DMS153 treated with DMSO at 0.1 percent for 48 hours (cell line): ENCODE measurements around the gene ARHGEF11.

Source experiments
- DNase-seq: peaks from one replicate; lab custom pipeline; 2025; ENCODE audit not compliant: unreplicated experiment; lab: John Stamatoyannopoulos, UW

Gene ARHGEF11

DNA sequence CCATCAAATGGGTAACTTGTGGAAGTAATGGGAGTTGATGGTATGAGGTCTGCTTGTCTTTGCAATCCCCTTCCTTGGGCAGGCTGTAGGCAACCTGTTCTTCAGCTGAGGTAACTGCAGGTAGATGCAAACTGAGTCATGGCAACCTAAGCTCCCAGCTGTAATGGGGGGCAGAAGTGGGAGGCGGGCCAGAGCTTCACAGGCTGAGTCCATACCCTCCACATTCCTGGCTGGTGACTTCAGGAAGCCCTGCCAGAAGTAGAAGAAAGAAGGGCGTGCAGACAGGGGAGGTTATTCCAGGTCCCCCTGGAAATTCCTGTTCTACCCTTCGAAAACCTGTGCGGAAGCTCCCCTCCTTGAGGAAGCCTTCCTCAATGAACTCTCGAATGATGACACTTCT is 44.9 kb downstream of the ARHGEF11 start:
- DNase-seq = no peak

DNA sequence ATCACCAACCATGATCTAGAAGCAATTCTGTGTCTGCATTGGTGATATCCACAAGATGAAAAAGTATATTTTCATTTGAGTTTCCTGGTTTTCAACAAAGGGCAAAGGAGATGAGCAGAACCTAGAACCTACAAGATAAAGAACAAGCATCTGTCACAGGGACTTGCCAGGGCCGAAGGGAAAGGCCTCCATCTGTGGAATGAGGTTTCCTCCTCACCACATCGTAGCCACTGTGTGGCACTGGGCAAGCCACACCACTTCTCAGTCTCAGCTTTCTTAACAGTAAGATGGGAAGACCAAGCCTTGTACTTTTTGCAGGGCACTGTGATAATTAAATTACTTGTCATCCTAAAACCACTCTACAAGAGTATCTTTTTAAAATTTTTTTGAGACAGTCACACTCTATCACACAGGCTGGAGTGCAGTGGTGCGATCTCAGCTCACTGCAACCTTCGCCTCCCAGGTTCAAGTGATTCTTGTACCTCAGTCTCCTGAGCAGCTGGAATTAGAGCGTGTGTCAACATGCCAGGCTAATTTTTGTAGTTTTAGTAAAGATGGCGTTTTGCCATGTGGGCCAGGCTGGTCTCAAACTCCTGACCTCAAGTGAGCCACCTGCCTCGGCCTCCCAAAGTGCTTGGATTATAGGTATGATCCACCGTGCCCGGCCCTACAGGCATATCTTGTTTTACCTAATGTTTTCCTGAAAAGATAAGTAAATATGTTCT is 45.8 kb downstream of the ARHGEF11 start:
- no peak for DNase-seq

DNA sequence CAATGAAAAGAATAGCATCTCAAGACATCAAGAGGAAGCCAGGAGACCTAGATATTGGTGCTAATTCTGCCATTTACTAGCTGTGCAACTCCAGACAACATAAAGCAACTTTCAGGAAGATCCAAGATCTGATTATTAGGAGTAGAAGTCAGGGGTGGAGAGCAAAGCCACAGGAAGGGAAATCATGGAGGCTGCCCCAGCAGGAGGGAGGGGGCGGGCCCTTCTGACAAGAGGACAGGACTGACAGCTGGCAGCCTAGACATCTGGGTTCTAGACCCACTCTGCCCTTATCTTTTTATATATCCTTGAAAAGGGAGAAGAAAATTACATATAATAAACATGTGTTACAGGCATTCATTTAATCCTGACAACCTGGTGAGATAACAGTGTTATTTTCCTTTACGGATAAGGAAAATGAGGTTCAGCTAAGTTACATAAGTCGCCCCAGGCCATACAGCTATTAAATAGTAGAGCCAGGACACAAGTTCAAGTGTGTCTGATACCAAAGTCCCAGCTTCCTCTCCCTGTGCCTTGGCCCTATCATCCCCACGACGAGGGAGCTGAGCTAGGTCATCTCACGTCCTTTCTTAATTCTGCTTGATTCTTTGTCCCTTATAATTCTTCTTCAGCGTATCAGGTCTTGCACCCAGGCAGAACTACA is 46.6 kb downstream of the ARHGEF11 start:
- no peak for DNase-seq

DNA sequence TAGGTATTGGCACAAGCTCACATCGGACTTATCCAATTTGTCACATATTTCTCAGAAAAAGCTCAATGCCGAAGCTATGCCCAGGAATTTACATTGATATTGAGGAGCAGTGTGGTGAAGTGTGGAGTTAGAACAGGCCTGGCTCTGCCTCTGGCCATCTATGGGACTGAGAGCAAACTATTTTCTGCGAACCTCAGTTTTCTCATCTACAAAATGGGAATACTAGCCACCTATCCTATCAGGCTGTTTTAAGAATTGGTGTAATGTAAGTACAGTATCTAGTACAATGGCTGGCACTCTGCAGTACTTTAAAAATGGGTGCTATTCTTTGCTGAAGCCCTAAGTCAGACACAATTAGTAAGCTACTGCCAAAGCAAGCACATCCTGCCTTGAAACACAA is 47.2 kb downstream of the ARHGEF11 start:
- no peak for DNase-seq

DNA sequence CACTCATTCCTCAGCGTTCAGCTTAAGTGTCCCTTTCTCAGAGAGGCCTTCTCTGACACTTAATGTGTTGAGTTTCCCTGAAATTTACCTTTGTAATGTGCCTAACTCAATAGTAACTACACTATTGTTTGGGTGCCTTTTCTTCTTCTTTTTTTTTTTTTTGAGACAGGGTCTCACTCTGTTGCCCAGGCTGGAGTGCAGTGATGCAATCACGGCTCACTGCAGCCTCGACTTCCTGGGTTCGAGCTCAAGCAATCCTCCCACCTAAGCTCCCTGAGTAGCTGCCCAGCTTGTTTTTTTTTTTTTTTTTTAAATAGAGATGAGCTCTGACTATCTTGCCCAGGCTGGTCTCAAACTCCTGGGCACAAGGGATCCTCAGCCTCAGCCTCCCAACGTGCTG is 50.1 kb downstream of the ARHGEF11 start:
- DNase-seq = no peak

DNA sequence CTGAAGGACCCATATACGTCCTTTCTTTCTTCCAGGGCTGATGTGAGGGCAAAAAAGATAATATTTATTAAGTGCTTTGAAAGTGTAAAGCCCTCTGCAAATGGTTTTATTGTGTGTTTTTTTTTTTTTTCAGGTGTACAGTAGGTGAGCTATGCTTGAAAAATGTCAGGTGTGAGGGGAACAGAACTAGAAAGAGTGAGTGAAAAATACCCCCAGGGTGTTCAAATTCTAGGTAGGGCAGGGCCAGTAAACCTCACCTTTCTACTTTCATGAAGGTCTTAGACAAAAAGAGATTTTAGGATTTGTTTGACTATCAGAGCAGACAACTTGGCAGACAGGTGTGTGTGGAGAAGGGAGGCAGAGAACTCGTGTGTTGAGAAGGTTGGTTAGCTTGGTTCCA is 51.3 kb downstream of the ARHGEF11 start:
- DNase-seq = no peak

DNA sequence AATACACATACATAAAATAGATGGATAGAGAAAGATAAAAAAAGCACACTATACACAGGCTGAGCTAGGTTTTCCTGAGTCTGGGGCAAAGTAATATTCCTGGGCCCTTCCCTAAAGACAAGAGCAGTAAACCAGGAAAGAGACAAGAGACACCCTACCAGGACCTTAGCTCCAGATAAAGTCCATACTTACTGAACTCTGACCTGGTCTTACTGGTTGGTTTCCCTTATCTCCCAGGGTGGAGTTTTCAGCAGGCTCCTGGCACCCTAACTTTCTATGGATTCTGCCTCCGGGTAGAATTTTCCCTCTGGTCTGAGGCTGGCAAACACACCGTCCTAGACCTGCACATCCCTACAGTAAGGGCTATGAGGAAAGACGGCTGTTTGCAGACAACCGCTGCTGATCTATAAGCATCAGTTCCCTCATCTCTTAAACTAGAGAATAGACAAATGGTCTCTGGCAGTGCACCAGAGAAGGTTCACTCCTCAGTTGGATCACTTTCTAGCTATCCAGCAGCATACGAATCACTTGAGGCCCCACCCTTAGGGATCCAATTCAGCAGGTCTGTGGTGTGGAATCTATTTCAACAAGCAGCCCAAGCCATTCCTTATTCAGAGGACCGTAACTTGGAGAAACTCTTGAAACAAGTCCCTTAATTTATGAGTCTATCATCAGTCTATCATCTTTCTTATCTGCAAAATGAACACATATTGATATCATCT is 52.0 kb downstream of the ARHGEF11 start:
- DNase-seq = no peak

DNA sequence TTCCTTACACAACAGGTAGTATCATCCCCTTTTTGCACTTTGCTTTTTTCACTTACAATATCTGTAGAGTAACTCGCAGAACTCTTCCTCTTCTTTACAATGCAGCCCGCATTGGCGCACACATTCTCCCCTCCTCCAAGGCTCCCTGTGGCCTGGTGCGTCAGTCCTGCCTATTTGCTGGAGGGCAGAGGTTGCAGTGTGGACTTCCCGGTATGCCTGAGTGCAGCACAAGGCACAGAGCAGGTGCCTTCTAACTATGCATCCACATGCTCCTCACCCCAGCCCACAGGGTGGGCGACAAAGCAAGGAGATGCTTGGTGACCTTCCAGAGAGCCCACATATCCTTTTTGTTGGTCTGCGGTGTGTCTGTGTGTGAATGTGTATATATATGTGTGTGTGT is 53.3 kb downstream of the ARHGEF11 start:
- no peak for DNase-seq

DNA sequence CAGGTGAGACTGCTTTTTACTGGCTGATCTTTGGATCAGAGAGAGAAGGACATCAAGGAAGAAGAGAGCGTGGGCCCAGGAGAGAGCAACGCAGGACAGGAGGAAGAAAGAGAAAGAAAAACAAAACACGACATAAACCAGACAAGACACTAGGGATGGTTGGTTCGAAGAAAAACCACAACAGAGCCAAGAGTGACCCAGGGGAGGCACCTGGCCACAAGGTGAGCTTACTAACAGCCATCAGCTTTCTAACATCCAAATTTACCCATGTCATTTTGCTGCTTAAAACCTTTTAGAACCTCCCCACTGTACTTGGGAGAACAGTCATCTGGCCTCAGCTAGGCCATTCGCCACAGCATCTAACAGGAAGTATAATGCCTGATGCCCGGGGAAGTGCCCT is 57.8 kb downstream of the ARHGEF11 start:
- no peak for DNase-seq

DNA sequence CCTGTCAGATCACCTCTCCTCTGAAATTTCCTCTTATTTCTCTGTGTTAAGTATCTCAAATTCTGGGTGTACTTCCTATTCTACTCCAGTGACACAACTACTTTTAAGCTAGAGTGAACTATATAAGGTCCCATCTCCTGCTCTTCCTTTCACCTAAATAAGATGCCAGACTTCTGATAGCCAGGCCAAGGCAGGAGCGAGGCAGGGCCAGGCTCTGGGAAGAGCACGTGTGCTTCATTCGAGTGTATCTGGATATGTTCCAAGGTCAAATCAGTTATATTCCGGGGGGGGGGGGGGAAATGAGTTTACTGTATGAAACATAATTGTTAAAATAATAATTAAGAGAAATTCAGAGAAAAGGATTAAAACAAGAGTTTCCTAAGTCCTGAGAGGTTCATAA is 65.0 kb downstream of the ARHGEF11 start:
- DNase-seq = no peak

DNA sequence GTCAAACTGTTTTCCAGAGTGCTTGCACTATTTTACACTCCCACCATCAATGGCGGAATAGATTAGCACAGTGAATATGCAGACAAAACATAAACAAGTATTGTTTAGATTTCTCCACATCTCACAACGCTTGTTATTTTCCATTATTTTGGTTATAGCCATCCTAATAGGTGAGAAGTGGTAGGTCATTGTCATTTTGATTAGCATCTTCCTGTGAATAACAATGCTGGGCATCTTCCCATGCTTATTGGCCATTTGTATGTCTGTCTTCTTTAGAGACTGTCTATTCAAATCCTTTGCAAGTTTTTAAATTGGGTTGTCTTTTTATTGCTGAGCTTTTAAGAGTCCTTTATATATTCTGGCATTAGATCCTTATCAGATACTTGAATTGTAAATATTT is 70.5 kb downstream of the ARHGEF11 start:
- no peak for DNase-seq

DNA sequence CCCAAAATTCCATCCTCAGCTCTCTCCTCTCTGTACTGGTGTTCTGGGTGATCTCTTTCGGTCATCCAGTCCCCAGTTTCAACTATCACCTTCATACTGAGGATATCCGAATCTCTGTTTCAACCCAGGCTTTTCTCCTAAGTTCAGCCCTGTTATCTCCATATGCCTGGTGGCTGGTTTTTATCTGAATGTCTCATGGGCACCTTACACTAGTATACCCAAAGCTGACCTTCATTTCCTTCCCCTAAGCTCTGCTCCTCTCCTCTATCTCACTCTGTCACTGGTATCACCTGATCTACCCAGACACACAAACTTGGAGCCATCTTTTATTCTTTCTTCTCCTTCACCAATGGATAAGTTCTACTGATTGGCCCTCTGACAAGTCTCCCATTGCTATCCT is 72.1 kb downstream of the ARHGEF11 start:
- DNase-seq = no peak

DNA sequence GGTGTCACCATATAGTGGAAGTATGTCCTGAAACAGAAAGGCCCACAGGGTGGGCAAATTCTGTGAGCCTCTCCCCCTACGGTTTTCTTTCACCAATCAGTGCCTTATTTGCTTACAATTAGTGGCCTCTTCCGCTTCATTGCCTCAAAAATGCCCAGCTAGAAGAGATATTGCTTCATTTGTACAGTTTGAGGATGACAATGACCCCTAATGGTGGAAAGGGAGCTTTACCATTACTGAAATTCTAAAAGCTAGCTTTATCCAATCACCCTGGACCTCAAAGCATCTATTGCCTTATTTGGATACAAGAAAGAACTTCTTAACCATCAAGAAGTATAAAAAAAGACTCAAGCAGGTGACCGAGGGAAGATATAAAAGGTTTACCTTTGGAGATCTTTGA is 75.5 kb downstream of the ARHGEF11 start:
- no peak for DNase-seq

DNA sequence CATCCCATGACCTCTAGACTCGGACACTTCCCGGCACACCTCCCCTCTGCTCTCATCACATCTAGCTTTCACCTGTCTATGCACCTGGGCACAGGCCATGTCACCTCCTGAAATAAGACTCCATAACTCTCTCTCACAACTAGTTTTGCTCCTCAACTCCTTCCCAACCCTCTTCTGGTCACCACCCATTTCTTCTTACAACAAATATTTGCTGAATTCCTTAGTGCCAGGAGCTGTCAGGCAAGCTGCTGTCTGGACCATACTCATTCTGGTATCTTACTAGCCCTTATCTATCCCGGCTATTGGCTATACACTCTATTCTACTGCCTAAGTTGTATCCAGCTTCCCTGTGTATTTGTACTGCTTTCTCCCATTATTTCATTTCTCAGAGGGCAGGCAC is 76.0 kb downstream of the ARHGEF11 start:
- no peak for DNase-seq

DNA sequence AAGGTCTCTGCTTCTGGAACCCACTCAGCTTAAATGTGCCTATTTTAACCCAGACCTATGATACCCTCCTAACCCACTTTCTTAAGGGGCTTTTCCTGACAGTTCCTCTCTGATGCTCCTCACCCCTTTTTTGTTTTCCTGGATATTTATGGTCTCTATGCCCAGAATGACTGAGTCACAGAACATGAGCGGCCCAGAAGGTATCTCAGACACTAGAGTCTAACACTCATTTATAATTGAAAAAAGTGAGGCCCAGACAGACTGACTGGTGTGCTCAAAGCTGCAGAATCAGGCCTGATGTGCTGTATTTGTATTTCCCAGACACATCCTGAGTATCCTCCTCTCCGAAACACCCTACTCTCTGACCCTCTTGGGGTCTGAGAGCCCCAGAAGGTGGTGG is 81.1 kb downstream of the ARHGEF11 start:
- DNase-seq = no peak

DNA sequence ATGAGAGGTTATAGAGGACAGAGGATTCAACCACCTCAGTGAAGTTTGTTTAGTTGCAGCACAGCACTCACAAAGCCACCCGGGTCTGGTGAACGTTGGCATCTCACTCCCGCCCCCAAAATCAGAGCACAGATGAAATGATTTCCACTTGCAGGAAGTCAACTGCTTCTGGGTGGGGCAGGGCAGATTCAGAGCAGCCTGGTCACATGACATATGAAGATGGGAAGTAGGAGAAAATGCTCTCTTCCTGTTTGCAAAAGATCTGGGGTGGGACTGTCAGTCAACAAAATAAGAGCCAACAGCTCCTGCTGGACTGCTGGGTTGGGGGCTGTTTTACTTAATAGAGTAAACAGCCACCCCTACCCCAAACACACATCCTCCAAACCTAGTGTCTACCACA is 81.9 kb downstream of the ARHGEF11 start:
- DNase-seq = no peak

DNA sequence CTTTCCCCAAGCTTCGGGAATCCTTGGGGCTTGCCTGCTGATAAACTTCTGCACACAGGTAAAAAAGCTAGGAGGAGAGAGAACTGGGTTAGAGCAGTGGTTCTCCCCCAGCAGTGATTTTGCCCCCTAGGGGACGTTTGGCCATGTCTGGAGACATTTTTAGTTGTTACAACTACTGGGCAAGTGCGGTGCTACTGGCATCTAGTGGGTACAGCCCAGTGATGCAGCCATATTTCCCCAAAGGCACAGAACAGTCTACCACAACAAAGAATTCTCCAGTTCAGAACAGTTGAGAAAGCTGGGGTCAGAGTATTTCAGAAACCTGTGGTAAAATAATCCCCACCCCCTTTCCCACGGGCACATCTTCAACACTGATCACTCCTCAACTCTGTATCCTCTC is 83.8 kb downstream of the ARHGEF11 start:
- DNase-seq = no peak

DNA sequence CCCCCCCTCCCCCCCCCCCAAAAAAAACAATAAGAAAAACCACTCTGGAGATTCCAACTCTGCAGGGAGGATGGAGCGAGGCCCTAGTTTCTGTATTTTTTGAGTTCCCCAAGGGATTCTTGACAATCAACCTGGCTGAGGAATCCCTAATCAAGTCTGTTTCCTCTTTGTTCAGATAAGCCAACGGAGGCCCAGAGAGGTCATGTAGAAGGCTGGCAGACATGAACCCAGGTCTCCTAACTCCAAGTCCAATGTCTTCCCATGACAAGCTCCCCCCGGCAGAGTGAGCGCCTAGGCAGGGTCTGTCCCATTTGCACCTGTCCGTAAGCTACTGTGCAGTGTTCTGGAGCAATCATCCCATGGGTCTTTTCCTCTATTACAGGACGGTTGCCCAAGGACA is 85.6 kb downstream of the ARHGEF11 start:
- DNase-seq = no peak

DNA sequence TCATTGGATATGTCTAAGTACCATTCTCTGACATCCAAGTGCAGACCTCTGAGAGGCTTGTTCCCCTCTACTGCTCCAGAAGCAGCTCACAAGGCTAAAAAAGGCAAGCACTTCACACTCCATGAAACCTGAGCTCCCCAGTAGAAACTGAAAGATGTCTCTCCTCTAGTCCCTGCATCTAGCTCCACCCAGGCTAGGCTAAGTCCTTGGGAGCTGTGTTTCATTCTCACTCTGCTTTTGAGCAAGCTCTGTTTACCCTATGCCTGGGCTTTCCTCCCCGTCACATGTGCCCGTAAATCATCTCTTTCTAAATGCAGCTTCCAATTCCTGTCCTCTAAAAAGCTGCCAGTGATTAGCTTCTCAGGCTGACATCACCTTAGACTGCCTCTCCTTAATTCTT is 86.1 kb downstream of the ARHGEF11 start:
- DNase-seq = peak; percentile 94

DNA sequence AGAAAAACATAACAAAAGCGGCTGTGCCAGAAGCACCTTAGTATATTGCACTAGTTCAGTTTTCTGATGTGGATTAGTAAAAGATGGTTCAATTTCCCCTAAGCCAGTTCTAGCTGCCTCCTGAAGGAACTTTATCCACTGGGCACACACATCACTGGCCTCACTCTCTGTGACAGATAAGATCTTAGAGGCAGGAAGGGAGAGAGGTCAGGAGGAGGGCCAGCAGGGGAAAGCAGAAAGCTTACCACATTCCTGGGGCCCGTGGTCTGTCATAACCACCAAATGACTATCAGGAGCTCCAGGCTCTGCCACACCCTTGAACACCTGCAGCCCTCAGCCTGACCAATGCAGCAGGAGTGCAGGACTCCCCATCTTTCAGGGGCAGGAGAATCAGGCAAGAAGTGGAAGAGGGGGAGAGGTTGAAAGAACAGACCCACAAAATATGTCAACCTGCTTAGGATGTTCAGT is 87.3 kb downstream of the ARHGEF11 start:
- no peak for DNase-seq

DNA sequence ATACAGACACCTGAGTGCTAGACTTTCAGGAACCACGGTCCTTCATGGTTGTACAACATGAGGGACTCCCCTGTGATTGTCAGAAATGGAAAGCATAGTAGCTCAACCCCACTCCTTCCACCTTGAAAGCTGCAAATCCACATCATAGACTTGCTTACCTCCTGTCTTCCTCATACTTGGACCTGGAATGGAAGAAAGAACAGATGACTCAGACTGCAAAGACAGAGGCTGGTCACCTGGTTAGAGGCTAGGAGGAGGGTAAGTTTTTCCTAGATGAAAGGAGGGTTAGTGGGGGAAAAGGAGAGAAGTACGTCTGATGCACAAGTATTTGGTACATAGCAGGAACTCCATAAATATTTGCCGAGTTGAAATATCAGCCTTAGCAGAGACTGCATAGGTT is 87.9 kb downstream of the ARHGEF11 start:
- no peak for DNase-seq

DNA sequence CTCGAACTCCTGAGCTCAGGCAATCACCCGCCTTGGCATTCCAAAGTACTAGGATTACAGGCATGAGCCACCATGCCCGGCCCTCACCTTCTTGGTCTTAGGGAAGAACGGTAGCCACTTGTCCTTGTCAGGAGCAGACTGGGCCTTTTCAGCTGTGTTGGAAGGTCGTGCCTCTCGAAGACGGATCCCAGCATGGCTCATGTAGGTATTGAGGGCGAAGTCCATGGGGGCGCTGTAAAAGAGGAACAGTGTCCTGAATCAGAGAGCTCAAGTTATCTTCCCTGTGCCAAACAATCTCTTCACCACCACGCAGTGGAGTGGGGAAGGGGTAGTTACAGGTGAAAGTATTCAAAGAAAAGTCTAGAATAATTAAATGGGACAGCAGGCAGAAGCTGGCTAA is 89.2 kb downstream of the ARHGEF11 start:
- no peak for DNase-seq
